ENCODE results near the gene RNF181. TPM values are rescaled to one million over a fixed set of nuclear protein-coding genes. Genes with fewer than 3 reads are reported as not detected.

Gene RNF181
- total and polyA plus RNA-seq, 2 experiments from 2014 or later: 152 to 328 TPM

DNA sequence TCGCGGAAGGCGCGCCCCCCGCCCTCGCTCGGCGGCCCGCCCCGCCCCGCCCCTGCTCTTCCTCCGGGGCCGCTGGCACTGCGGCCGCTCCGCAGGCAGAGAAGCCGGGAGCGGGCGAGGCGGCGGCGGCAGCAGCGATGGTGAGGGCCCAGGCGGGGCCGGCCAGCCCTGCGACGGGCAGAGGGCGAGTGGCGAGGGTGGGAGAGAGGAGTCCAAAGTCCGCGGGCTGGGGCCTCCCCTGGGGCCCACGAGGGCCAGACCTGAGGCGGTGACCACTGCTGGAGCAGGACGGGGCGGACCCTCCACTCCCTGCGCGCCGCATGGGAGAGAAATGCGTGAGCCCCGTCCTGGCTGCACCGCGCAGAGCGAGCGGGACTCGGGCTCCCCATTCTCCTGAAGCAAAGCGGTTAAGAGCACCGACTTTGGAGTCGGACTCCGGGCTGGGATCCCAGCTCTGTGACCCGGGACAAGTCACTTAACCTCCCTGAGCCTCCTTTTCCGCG is 11.1 kb upstream of the RNF181 start, which contains the start of gene VAMP5:
VAMP5 (plus strand) TSS at position 78 of the 503 bp plus-strand sequence; CDS start at position 138, 60 bp downstream.
- Histone ChIP-seq H3K36me3 (no peaks in the 10 kb centered on the region), H3K27ac (peak within 1 kb of the TSS; percentile 40), H3K9me3 (ENCODE audit: low read depth) (no peaks in the 10 kb centered on the region), H3K4me1 (ENCODE audit: low read depth) (peaks cover 25% of the 10 kb centered on the region), H3K4me3 (no peak within 1 kb of the TSS), H3K27me3 (no peaks in the 10 kb centered on the region)
- TF ChIP-seq, protein P1, sequence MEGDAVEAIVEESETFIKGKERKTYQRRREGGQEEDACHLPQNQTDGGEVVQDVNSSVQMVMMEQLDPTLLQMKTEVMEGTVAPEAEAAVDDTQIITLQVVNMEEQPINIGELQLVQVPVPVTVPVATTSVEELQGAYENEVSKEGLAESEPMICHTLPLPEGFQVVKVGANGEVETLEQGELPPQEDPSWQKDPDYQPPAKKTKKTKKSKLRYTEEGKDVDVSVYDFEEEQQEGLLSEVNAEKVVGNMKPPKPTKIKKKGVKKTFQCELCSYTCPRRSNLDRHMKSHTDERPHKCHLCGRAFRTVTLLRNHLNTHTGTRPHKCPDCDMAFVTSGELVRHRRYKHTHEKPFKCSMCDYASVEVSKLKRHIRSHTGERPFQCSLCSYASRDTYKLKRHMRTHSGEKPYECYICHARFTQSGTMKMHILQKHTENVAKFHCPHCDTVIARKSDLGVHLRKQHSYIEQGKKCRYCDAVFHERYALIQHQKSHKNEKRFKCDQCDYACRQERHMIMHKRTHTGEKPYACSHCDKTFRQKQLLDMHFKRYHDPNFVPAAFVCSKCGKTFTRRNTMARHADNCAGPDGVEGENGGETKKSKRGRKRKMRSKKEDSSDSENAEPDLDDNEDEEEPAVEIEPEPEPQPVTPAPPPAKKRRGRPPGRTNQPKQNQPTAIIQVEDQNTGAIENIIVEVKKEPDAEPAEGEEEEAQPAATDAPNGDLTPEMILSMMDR (IDR thresholded peaks at IDR 0.05; ENCODE audit: low read depth, low read length): no peak
- peak in 1 of 2 donors; percentile 41 for DNase-seq (ENCODE audit: low read depth in 1 of 2, low spot score in 1 of 2)

DNA sequence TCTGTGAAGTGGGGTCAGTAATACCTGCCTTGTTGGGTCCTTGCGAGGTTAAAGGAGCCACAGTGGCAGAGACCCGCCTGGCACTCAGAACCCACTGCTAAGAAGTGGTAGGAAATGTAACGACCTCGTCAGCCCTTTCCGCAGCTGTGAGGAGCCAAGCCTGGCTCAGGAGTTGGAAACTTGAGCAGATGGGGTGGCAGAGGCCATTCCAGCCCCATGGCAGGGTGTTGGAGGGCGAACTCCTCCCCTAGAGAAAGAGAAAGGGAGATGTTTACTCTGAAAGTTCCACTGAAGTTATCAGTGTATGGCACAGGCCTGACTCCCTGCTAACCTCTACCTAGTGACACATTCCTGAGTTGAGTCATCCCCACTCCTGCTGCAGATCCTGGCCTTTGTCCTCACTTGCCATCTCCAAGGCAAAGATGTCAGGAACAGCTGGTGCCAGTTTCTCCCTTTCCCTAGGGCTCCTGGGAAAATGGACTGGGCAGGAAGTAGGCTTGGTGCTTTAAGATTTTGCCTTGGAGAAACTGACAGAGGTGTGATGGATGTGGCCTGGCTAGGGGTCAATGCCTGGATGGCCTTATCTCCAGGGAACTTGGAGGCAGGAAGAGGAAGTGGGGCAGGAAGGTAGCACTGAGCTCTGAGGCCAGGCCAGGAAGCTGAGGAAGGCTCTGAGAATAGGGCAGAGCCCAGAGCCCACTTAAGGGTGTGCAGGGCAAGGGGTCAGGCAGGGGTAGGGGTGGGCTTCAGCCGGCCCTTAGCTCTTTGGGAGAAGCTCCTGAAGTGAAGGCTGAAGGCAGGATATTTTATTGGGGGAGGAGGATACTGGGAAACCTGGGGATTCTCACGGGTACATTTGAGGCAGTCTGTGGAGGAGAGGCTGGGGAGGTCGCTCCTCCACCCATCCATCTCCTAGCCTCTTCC is 10.4 kb upstream of the RNF181 start:
- no peaks in the 10 kb centered on the region for H3K27me3 ChIP-seq

DNA sequence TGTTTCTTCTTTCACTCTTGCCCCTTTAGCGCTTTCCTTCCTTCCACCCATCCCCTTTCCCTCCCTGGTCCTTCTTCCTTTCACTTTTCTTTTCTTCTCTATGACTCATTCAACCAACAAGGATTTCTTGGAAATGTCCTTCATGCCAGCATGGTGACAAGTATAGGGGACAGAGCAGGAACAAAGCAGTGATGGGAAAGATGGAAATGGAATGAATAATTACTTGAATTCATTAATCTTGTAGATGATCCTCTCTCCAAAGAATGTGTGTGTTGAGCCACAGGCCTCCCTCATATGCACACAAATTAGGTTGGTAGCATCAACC is 9.8 kb upstream of the RNF181 start:
- no peak overlapping the region for H3K4me3 ChIP-seq
- H3K27ac ChIP-seq: no peak overlapping the region
- peak in 1 of 2 donors; percentile 35 for DNase-seq (ENCODE audit: low read depth in 1 of 2, low spot score in 1 of 2)
- H3K9me3 ChIP-seq (ENCODE audit: low read depth): no peaks in the 10 kb centered on the region
- TF ChIP-seq, protein P1 (IDR thresholded peaks at IDR 0.05; ENCODE audit: low read depth, low read length): no peak
- peaks cover 22% of the 10 kb centered on the region for H3K4me1 ChIP-seq (ENCODE audit: low read depth)
- H3K36me3 ChIP-seq: no peaks in the 10 kb centered on the region
- no peaks in the 10 kb centered on the region for H3K27me3 ChIP-seq

More for the DNA sequence above, 10.4 kb upstream of the RNF181 start:
- H3K4me3 ChIP-seq: no peak overlapping the region
- peak overlapping the region; percentile 40 for H3K27ac ChIP-seq
- no peaks in the 10 kb centered on the region for H3K9me3 ChIP-seq (ENCODE audit: low read depth)
- H3K4me1 ChIP-seq (ENCODE audit: low read depth): peaks cover 22% of the 10 kb centered on the region
- DNase-seq (ENCODE audit: low read depth in 1 of 2, low spot score in 1 of 2): peak in 1 of 2 donors; percentile 64
- H3K36me3 ChIP-seq: no peaks in the 10 kb centered on the region
- TF ChIP-seq, protein P1 (IDR thresholded peaks at IDR 0.05; ENCODE audit: low read depth, low read length): no peak

DNA sequence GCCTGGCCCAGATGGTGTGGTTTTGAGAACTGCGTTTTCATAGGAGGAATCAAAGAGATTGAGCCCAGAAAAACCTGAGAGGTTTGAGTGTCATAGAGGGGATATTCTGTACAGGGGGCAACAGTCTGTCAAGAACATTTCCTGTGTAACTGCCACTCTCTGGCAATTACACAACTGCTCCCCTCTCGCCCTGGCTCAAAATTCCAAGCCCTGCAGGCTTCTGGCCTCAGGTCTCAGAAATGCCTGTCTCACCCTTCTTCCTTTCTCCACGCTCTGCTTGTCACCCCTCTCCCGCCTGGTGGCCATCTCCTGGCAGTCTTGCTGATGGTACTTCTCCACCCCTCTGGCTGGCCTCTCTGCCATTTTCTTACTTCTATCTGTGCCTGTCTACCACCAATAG is 7.3 kb upstream of the RNF181 start:
- Histone ChIP-seq H3K4me3 (no peak overlapping the region), H3K36me3 (no peaks in the 10 kb centered on the region), H3K27ac (peak overlapping the region; percentile 17), H3K4me1 (ENCODE audit: low read depth) (peaks cover 22% of the 10 kb centered on the region), H3K9me3 (ENCODE audit: low read depth) (no peaks in the 10 kb centered on the region), H3K27me3 (no peaks in the 10 kb centered on the region)
- TF ChIP-seq, protein P1 (IDR thresholded peaks at IDR 0.05; ENCODE audit: low read depth, low read length): no peak
- DNase-seq (ENCODE audit: low read depth in 1 of 2, low spot score in 1 of 2): no peak

DNA sequence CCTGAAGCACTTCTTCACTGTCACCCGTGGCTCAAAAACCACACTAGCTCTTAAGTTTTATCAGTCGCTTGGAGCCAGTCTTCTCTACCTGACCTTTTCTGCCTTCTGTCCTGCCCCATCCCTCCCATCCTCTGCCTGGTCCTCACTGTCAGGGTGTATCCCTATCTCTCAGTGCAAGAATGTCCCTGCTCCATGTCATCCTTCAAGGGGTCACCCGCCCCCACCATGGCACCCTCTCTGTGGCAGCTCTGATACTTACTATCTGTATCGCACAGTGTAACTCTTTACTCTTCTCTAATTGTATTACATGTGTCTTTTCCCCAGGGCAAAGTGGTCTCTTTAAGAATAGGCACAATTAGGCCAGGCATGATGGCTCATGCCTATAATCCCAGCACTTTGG is 6.9 kb upstream of the RNF181 start:
- DNase-seq (ENCODE audit: low read depth in 1 of 2, low spot score in 1 of 2): no peak
- no peaks in the 10 kb centered on the region for H3K36me3 ChIP-seq
- H3K4me3 ChIP-seq: no peak overlapping the region
- no peaks in the 10 kb centered on the region for H3K9me3 ChIP-seq (ENCODE audit: low read depth)
- H3K27ac ChIP-seq: peak overlapping the region; percentile 17
- peaks cover 22% of the 10 kb centered on the region for H3K4me1 ChIP-seq (ENCODE audit: low read depth)
- TF ChIP-seq, protein P1 (IDR thresholded peaks at IDR 0.05; ENCODE audit: low read depth, low read length): no peak
- H3K27me3 ChIP-seq: no peaks in the 10 kb centered on the region
